Activated CD8-positive, alpha-beta memory T cell treated with anti-CD3 and anti-CD28 coated beads for 24 hours (primary cell): Measurements from ENCODE around the gene WNT9A.

Experiments used
- DNase-seq: peaks from one replicate; pipeline ENCODE4 v3.0.0-alpha.2; 2020

The WNT9A gene

GRCh38 chr1:227953022-227953412, 5.3 kb upstream of the WNT9A start:
- DNase-seq, result no peak

DNA sequence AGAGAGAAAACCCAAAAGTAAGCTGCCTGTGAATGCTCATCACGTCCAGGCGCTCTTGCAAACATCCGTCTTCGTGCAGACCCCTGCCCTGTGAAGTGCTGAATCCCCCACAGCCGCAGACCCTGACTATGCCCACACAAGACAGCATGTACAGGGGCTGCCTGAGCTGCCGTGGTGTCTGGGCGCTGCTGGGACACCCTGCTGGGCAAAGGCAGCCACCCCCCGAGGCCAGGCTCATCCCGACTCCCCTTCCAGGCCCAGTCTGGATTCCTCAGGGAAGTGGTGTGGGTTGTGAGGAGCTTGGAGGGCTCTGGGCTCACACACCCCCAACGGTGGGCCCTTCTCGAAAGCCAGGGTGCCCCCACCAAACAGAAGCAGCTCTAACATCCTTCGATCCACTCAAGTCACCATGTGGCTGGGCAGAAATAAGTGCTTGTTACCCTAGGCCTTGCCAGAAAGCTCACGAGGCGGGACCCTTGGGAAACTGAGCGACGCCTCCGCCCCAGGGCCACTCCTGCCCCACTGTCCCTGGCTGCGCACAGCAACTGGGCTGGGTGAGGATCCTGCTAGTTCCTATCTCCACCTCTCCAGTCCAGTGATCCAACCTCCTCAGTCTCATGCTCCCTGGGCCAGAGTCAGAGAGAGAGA, 4.8 kb upstream of the WNT9A start:
- peak; percentile 43 for DNase-seq

DNA sequence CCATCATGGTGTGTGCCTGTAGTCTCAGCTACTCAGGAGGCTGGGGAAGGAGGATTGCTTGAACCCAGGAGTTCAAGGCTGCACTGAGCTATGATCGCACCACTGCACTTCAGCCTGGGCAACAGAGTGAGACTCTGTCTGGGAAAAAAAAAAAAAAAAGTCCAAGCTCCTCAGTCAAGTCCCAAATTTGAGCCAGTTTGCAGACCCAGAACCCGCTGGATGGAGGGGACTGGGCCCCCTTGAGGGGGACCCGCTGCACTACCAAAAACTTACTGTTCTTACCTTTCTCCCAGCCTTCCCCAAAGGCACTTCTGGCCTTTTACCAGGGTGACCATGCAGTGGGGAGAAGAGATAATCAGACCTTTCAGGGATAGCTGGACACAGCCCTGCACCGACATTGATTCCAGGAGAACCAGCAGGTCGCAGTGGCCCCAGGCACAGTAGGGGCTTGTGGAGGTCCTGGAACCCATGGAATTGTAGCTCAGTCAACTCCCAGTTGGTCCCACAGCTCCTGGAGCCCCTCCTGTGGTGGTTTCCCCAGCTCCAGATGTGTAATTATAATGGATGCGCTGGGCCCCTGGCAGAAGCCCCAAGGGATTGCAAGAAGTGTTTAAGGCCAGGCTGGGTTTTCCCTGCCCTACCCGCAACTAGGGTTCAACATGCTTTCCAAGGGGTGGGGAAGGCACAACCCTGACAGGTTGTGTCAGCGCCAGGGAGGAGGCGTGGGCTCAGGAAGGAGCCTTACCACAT, 4.1 kb upstream of the WNT9A start:
- peak; percentile 47 for DNase-seq

DNA sequence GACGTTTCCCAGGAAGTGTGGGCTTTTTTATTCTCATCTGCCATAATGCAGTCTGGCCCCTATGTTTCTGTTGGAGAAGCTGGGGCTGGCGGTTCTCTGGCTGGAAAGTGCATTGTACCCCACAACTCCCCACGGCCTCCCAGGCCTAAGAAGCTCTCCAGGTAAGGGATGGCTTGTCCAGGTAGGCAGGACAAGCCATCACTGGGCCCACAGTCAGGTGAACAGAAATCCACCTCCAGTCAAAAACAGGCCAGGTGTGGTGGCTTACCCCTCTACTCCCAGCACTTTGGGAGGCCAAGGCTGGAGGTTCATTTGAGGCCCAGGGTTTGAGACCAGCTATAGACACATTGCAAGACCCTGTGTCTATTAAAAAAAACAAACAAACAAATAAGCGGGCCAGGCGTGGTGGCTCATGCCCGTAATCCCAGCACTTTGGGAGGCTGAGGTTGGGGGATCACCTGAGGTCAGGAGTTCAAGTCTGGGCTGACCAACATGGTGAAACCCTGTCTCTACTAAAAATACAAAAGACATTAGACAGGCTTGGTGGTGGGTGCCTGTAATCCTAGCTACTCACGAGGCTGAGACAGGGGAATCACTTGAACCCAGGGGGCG, 3.1 kb upstream of the WNT9A start:
- DNase-seq, result peak; percentile 35

DNA sequence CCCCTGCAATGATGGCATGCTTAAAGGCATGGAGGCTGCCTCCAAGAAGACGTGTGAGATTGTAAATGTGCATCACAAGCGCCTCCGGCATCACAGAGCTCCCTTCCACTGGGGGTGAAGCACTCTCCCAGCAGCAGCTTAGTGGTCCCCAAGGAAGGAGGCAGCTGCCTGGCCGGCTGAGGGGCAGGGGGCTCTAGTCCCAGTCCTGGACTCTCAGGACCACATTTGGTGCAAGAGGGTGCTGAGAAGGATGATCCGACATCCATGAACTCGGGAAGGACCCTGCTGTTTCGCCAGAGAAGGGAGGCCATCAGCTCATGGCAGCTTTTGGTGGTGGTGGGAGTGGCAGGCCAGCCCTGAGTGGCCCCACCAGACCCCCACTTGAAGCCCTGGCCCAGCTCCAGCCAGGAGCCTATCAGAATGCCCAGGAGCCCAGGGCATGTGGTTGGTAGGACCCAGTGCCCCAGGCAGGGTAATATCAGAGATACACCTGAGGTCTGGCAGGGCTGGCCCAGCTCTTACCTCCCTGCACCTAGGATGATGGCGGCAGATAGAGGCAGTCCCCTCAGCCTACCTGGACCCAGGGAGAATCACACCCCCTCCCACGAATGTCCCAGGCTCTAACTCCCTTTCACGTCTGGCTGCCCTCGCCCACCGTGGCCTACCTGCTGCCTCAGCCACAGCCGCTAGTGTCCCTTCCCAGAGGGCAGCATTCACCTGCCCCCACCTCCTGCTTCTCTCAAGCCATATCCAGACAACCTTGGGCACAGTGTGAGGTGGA, 2.4 kb upstream of the WNT9A start:
- peak; percentile 55 for DNase-seq

DNA sequence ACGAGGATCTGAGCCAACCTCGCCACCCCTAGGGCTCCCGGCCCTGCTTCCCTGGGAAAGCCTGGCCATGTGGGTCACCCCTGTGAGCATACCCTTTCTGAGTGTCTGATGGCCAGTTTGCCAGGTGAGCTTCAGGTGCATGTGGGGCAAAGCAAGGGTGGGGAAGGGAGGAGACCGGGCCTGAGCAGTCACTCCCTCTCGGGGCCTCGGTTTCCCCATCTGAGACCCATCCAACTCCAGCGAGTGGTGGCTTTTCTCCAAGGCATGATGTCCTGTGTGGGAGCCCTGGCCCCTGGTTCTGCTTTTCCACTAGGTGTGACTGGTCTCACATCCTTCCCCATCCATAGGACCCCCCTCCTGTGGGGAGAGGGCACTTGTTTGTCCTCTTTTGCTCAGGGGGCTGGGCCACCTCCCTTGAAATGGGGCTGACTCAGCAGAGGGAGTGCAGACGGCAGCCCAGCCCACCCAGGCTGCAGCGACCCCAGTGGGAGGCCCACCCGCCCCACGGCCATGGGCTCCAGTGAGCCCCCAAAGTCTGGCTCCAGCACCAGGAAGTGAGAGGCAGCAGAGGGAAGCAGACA, 1.7 kb upstream of the WNT9A start:
- DNase-seq, result peak; percentile 42

GRCh38 chr1:227948493-227949260, 945 bp upstream of the WNT9A start:
- DNase-seq, result no peak

DNA sequence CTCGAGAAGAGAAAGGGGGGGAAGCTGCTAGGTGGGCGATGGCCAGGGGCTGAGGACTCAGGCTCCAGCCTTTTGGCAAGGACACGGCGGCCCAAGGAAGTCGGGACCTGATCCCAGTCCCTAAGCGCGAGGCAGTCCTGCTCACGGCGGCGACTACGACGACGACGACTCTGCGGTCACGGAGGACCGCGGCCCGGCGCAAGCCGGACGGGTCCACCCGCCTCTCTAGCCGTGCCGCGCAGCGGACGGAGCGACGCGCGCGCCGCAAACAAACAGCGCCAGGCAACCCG, 401 bp downstream of the WNT9A start:
- DNase-seq, result no peak

GRCh38 chr1:227946624-227947385, 927 bp downstream of the WNT9A start:
- DNase-seq, result peak; percentile 81

- DNase-seq, result no peak
Measured at GRCh38 chr1:227945891-227946623, 1.7 kb downstream of the WNT9A start.

GRCh38 chr1:227944931-227945890, 2.5 kb downstream of the WNT9A start:
- DNase-seq, result no peak

- no peak for DNase-seq
Measured at GRCh38 chr1:227944090-227944930, 3.4 kb downstream of the WNT9A start.

- DNase-seq, result no peak
Measured at GRCh38 chr1:227943381-227944089, 4.2 kb downstream of the WNT9A start.

DNA sequence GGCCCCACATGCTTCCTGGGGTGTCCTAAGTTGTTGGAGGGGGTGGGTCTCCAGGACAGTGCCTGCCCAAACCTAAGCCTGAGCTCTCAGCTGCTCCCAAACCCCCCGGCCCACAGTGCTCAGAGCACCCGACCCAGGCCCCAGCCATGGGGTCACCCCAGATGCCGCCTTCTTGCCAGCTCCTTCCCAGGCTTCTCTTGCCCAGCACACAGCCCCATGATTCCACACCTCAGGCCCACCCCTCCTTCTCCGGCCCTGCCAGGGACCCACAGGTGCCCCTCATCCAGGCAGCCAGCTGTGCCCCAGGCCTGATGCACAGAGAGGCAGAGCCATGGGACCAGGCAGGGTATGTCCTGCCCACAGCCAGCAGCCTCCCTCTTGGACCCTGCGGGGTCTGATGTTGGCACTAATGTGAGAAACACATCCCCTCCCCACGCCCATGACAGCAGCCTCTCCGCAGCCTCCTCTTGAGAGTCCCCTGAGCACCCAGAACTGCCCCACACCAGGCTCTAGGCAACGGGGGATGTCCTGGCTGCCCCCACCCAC, 4.9 kb downstream of the WNT9A start:
- no peak for DNase-seq

DNA sequence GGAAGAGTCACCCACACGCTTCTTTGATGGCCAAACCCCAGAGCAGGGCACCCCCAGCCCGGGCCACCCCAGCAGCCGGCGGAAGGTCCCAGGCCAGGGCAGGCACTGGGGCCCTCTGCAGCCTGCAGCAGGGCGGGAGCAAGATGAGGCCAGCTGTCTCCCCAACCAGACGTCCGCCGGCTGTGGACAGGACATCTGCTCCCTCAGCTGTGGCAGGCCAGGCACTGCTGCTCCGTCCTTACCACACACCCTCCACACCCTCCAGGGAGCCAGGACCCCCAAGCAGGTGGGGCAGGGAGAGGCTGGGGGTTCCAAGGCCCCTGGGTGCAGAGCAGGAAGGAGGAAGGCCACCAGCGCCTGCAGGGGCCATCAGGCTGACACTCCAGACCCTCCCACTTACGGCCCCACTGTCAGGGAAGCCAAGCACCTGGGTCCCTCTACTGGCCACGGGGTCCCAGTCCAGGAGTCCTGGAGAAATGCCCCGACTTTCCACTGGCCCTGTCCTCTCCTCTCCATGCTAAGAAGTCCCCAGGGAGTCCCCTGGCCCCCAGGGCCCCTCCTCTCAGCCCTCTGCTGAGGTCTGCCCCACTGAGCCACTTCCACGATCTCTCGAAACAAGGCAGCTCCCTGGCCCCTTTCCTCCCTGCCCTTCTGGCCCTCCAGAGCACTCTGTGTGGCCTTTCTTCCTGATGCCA, 5.6 kb downstream of the WNT9A start:
- no peak for DNase-seq

DNA sequence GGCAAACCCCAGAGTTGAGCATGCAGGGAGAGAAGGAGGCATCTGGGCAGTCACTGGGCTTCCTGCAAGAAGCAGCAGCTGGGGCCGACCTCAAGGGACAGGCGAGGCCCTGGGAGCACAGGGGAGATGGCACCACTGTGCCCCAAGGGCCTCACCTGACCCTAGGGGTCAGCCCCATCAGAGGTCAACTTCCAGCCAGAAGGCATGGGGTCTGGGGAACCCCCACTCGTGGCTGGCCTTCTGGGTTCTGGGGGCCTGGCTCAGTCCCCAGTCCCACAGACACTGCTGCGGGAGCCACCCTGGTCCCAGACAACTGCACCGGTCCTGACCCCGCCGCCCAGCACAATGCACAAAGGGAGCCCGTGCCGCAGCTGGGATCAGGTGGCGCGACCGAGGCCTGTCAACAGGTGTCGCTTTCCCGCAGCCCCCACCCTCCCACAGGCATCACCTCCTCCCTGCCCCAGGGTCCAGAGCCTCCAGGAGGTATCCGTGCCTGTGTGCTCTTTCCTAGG, 6.2 kb downstream of the WNT9A start:
- DNase-seq, result no peak

DNA sequence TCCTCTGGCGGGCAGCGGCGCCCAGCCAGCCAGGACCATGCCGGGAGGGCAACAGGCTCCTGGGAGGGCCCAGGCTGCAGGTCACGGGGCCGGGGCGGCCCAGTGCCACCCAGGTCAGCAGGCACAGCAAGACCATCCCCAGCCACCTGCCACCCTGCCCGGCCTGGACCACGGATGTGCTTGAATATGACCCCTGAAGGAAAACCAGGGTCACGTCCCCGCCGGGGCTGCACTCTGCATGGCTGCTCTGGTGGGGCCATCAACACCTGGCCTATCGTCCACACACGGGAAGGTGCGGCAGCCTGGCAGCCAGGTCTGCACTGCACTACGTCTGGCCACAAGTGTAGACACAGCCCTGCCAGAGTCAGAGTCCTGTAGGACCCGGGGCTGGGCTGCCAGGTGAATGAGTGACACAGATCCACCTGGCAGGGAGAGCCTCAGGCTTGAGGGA, 6.9 kb downstream of the WNT9A start:
- no peak for DNase-seq
